Stomach (tissue), 4 donors: Measurements from ENCODE around the gene PARP3.
"Not testable (repeated sequence)": the region's sequence is repeated elsewhere in the genome, so short reads cannot be mapped to it uniquely, and the experiment has no call there.

Source experiments
- POLR2A ChIP-seq, 4 donors: fragments of 450-650 bp; IDR thresholded peaks; one replicate each; pipeline ENCODE4 v1.6.1; 2016; ENCODE audit warnings: antibody characterized with exemption in 4 of 4, control low read depth in 2 of 4, mild to moderate bottlenecking in 1 of 4, moderate library complexity in 1 of 4
- TF ChIP-seq, protein P1 (sequence below), 7 experiments: fragments of 450-650 bp in 4 of 7; fragments of 200-600 bp in 3 of 7; sonication (generic) in 3 of 7; IDR thresholded peaks; one replicate each; pipeline ENCODE4 v1.5.1; 2016 to 2019; ENCODE audit warnings: antibody characterized with exemption in 7 of 7, control low read depth in 2 of 7, mild to moderate bottlenecking in 1 of 7

DNA sequence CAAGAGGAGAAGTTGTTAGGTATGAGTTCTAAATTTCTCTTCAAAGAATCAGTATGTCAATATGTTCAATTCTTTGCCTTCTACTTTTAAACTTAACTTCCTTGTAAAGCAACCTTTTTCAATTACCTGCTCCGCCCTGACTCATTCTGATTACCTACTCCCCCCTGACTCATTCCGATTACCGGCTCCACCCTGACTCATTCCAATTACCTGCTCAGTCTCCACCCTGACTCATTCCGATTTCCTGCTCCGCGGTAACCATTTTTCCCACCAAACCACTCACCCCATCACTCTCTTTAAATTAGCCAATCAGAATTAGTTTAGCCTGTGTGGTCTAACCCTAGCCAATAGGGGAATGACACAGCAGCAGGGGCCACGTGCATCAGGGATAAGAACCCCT is 39.8 kb upstream of the PARP3 start:
- TF ChIP-seq, protein P1, sequence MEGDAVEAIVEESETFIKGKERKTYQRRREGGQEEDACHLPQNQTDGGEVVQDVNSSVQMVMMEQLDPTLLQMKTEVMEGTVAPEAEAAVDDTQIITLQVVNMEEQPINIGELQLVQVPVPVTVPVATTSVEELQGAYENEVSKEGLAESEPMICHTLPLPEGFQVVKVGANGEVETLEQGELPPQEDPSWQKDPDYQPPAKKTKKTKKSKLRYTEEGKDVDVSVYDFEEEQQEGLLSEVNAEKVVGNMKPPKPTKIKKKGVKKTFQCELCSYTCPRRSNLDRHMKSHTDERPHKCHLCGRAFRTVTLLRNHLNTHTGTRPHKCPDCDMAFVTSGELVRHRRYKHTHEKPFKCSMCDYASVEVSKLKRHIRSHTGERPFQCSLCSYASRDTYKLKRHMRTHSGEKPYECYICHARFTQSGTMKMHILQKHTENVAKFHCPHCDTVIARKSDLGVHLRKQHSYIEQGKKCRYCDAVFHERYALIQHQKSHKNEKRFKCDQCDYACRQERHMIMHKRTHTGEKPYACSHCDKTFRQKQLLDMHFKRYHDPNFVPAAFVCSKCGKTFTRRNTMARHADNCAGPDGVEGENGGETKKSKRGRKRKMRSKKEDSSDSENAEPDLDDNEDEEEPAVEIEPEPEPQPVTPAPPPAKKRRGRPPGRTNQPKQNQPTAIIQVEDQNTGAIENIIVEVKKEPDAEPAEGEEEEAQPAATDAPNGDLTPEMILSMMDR (IDR thresholded peaks at IDR 0.05), result not testable (repeated sequence)
- TF ChIP-seq POLR2A (IDR thresholded peaks at IDR 0.05), result not testable (repeated sequence)
